HFF-Myc (cell line): ENCODE measurements around the gene DPP3.
"Not testable (repeated sequence)": the region's sequence is repeated elsewhere in the genome, so short reads cannot be mapped to it uniquely, and the experiment has no call there.

ENCODE experiments used
- DNase-seq: peaks from one replicate; pipeline ENCODE4 v3.0.0-alpha.2; 2011; ENCODE audit warnings: low read depth; ENCODE audit errors: extremely low read depth
- H3K4me3 ChIP-seq: replicated peaks from 2 replicates; pipeline ENCODE4 v1.5.1; 2011; ENCODE audit warnings: low read depth, mild to moderate bottlenecking, control low read depth, low read length
- TF ChIP-seq, protein P1 (sequence below): IDR thresholded peaks from 2 replicates; pipeline ENCODE4 v1.5.1; 2012; ENCODE audit warnings: mild to moderate bottlenecking, low read depth, low read length, control low read depth; ENCODE audit errors: missing control alignments

DPP3 gene, protein sequence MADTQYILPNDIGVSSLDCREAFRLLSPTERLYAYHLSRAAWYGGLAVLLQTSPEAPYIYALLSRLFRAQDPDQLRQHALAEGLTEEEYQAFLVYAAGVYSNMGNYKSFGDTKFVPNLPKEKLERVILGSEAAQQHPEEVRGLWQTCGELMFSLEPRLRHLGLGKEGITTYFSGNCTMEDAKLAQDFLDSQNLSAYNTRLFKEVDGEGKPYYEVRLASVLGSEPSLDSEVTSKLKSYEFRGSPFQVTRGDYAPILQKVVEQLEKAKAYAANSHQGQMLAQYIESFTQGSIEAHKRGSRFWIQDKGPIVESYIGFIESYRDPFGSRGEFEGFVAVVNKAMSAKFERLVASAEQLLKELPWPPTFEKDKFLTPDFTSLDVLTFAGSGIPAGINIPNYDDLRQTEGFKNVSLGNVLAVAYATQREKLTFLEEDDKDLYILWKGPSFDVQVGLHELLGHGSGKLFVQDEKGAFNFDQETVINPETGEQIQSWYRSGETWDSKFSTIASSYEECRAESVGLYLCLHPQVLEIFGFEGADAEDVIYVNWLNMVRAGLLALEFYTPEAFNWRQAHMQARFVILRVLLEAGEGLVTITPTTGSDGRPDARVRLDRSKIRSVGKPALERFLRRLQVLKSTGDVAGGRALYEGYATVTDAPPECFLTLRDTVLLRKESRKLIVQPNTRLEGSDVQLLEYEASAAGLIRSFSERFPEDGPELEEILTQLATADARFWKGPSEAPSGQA

DNA sequence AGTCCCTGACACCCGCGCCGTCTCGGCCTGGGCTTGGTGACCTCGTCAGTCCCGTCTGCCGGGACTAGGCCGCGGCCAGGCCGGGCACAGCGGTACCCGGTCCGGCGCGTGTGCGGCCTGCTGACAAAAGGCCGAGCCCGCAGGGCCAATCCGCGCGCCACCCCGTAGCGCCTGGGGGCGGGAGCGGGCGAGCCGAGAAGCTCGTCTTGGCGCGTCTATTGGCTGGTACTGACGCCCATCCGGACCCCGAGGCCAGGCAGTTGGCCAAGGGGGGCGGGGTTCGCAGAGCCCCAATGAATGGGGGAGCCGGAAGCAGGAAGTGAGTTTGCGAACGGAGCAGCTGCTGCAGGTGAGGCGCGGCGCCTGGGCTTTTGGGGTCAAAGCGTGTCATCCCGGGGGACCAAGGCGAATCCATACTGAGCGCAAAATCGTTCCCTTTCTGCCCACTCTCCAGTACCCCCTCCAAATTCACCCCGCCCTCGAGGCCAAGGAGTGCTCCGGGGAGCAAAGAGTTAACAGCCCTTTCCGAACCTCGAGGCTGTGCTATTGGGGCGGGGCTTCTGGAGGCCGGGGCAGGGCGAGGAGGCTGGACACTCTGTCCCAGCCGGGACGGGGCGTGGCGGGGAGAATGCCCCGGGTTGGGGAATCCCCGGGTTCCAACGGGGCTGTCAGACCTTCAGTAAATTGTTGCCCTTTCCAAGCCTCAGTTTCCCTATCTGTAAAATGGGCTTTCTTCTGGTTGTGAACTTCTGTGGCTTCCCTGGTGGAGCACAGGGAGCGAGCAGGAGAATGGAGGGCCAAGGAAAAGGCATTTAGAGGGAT is at the start of gene DPP3:
TSS of gene DPP3 (plus strand) at position 318 of the 822 bp plus-strand sequence. CDS start 1,767 bp downstream, outside the sequence.
- peak; percentile 77 for DNase-seq
- TF ChIP-seq, protein P1, sequence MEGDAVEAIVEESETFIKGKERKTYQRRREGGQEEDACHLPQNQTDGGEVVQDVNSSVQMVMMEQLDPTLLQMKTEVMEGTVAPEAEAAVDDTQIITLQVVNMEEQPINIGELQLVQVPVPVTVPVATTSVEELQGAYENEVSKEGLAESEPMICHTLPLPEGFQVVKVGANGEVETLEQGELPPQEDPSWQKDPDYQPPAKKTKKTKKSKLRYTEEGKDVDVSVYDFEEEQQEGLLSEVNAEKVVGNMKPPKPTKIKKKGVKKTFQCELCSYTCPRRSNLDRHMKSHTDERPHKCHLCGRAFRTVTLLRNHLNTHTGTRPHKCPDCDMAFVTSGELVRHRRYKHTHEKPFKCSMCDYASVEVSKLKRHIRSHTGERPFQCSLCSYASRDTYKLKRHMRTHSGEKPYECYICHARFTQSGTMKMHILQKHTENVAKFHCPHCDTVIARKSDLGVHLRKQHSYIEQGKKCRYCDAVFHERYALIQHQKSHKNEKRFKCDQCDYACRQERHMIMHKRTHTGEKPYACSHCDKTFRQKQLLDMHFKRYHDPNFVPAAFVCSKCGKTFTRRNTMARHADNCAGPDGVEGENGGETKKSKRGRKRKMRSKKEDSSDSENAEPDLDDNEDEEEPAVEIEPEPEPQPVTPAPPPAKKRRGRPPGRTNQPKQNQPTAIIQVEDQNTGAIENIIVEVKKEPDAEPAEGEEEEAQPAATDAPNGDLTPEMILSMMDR = no peak
- H3K4me3 ChIP-seq = peak within 1 kb of the TSS; percentile 85

DNA sequence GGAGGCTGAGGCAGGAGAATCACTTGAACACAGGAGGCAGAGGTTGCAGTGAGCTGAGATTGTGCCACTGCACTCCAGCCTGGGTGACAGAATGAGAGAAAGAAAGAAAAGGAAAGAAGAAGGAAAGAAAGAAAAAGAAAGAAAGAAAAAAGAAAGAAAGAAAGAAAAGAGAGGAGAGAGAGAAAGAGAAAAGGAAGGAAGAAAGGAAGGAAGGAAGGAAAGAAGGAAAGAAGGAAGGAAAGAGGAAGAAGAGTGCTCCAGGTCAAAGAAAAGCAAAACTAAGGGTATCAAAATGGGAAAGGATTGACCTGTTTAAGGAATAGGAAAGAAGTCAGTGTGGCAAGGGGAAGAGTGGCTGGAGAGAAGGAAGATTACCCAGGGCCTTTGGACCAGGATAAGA is 48.9 kb upstream of the DPP3 start:
- not testable (repeated sequence) for DNase-seq

DNA sequence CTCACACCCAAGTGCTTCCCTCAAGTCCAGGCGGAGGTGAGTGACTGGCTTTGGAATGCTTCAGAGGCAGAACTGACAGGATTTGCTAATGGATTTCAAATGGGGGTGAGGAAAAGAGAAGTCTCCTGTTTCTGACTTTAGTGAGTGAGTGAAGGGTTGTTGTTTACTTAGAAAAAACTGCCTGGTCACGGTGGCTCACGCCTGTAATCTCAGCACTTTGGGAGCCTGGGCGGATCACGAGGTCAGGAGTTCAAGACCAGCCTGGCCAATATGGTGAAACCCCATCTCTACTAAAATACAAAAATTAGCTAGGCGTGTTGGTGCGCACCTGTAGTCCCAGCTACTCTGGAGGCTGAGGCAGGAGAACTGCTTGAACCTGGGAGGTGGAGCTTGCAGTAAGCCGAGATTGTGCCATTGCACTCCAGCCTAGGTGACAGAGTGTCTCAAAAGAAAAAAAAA is 48.3 kb upstream of the DPP3 start:
- not testable (repeated sequence) for H3K4me3 ChIP-seq, DNase-seq

More for the DNA sequence above, 48.9 kb upstream of the DPP3 start:
- not testable (repeated sequence) for H3K4me3 ChIP-seq

DNA sequence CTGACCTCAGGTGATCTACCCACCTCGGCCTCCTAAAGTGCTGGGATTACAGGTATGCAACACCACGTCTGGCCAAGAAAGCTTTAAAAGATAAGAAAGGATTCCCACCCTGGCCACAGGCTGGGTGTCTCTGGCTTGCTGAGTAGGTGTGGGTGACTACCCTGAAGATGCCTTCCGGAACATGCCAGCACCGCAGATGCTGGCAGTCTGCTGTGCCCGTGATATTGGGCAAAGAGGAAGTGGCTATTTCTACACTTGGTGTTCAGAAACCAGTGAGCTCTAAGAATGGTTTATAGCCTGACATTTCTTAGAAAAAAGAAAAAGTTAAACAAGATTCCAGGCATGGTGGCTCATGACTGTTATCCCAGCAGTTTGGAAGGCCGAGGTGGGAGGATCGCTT is 47.6 kb upstream of the DPP3 start:
- no peak for DNase-seq
- TF ChIP-seq, protein P1 = no peak
- H3K4me3 ChIP-seq = no peak overlapping the region

DNA sequence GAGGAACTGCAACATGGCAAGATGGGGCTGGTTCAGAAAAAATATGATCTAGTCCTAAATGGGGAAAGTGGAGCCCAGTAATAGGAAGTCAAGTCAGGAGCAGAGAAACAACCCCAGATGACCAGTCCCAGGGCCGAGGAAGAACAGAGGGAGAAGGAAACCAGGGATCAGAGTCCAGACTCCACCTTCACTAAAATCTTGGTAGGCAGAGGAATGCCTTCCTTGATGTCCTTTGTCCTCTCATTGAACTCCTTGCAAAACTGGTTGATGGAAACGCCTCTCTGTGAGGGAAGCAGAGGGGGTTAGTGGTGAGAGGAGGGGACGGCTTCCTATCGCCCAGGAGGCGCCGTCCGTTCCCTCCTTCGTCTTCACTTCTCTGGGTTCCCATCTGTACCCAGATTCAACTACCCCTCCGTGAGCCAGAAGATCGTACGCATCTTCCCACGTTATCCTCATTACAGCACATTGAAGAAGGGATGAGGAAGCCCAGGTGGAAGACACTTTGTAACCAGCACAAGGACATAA is 42.2 kb upstream of the DPP3 start:
- TF ChIP-seq, protein P1 = no peak
- H3K4me3 ChIP-seq = peak overlapping the region; percentile 73

DNA sequence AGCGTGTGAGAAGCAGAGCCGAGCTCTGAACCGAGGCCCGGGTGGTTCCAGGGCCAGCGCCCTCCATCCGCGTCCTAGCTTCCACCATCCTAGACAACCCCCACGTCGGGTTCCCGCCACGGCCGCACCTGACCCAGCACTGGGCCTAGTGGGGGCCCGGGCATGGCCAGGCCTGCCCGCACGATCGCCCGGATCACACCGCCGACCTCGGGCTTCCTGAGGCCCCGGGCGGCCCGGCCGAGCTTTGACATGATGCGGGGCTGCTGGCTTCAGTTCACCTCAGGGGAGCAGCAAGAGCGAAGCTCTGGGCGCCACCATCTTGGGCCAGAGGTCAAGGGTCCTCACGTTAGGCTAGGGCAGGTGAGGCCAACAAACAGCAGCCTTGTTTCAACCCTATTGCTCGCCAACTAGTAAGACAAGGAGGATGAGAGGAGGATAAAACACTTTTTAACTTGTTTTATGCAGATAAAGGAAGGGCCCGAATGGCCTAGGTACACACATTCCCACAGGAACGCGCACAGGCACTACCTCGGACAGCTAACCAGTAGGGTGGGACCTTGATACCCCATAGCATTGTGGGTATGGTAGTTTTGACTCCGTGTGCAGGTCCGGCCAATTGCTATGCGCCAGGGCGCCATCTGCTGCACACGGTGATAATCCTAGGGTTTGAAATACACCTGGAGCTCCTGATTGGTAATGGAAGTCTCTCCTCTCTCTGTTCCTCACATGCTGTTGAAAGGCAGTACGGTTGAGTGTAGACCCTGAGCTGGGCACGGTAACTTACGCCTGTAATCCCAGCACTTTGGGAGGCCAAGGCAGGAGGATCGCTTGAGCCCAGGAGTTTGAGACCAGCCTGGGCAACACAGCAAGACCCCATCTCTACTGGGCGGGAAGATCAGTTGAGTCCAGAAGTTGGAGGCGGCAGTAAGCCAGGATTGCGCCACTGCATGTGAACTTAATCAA is 41.4 kb upstream of the DPP3 start, which contains the start of gene MRPL11:
TSS of gene MRPL11 (minus strand) at position 345 of the 963 bp plus-strand sequence. CDS start at position 251, 94 bp downstream.
- peak; percentile 91 for DNase-seq
- TF ChIP-seq, protein P1 = peak; percentile 65
- peak within 1 kb of the TSS; percentile 73 for H3K4me3 ChIP-seq

More for the DNA sequence above, 42.2 kb upstream of the DPP3 start:
- no peak for DNase-seq

DNA sequence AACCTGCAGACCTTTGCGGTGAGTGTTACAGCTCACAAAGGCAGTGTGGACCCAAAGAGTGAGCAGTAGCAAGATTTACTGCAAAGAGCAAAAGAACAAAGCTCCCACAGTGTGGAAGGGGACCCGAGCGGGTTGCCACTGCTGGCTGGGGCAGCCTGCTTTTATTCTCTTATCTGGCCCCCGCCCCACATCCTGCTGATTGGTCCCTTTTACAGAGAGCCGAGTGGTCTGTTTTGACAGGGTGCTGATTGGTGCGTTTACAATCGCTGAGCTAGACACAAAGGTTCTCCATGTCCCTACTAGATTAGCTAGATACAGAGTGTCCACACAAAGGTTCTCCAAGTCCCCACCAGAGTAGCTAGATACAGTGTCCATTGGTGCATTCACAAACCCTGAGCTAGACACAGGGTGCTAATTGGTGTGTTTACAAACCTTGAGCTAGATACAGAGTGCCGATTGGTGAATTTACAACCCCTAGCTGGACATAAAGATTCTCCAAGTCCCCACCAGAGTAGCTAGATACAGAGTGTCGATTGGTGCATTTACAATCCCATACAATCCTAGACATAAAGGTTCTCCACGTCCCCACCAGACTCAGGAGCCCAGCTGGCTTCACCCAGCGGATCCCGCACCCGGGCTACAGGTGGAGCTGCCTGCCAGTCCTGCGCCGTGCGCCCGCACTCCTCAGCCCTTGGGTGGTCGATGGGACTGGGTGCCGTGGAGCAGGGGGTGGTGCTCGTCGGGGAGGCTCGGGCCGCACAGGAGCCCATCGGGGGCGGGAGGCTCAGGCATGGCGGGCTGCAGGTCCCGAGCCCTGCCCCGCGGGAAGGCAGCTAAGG is 39.9 kb upstream of the DPP3 start:
- not testable (repeated sequence) for DNase-seq, H3K4me3 ChIP-seq

DNA sequence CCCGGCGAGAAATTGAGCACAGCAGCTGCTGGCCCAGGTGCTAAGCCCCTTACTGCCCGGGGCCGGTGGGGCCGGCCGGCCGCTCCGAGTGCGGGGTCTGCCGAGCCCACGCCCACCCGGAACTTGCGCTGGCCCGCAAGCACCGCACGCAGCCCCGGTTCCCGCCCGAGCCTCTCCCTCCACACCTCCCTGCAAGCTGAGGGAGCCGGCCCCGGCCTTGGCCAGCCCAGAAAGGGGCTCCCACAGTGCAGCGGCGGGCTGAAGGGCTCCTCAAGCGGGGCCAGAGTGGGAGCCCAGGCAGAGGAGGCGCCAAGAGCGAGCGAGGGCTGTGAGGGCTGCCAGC is 39.3 kb upstream of the DPP3 start:
- not testable (repeated sequence) for H3K4me3 ChIP-seq, DNase-seq
